ENCODE results near the gene KIF13A. TPM values are rescaled to one million over a fixed set of nuclear protein-coding genes. Genes with fewer than 3 reads are reported as not detected.
"Not testable (repeated sequence)": the region's sequence is repeated elsewhere in the genome, so short reads cannot be mapped to it uniquely, and the experiment has no call there.

Gene KIF13A
- polyA plus RNA-seq, 1 experiment: 57.7 TPM

GRCh38 chr6:17813542-17813941 is 173.9 kb downstream of the KIF13A start:
- CTCF ChIA-PET: interaction anchor here (0.6 to 1.7 kb wide), 2 partner anchors 9 to 1998 kb away, joined by 3 to 13 read pairs; no protein-coding TSS in a partner anchor

DNA sequence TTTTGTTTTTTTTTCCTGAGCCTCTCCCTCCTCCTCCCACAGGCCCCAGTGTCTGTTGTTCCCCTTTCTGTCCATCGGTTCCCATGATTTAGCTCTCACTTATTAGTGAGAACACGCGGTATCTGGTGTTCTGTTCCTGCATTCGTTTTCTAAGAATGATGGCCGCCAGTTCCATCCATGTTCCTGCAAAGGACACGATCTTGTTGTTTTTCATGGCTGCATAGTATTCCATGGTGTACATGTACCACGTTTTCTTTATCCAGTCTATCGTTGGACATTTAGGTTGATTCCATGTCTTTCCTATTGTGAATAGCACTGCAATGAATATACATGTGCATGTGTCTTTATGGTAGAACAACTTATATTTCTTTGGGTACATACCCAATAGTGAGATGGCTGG is 175.1 kb downstream of the KIF13A start:
- ChIA-PET CTCF (interaction anchor here (1.7 kb wide), 1 partner anchor 8 kb away, joined by 13 read pairs; no protein-coding TSS in a partner anchor), POLR2A (no interaction called here)
- H3K4me3 ChIP-seq (ENCODE audit: low read depth, low read length): no peak overlapping the region
- no peak for TF ChIP-seq CTCF (IDR thresholded peaks at IDR 0.05; ENCODE audit: low read depth, low read length)
- no peaks in the 10 kb centered on the region for H3K27me3 ChIP-seq (ENCODE audit: control insufficient read depth, insufficient read depth, low read length)
- H3K27ac ChIP-seq (ENCODE audit: low read depth, low read length): no peak overlapping the region
- H3K9me3 ChIP-seq (ENCODE audit: control insufficient read depth, insufficient read depth, low read length): no peaks in the 10 kb centered on the region
- no peak for DNase-seq (ENCODE audit: low read depth, low spot score)

More at GRCh38 chr6:17813542-17813941, 173.9 kb downstream of the KIF13A start:
- H3K4me3 ChIP-seq (ENCODE audit: low read depth, low read length): no peak overlapping the region
- no peak for TF ChIP-seq CTCF (IDR thresholded peaks at IDR 0.05; ENCODE audit: low read depth, low read length)
- POLR2A ChIA-PET: no interaction called here
- no peak for DNase-seq (ENCODE audit: low read depth, low spot score)
- H3K27ac ChIP-seq (ENCODE audit: low read depth, low read length): no peak overlapping the region
- no peaks in the 10 kb centered on the region for H3K27me3 ChIP-seq (ENCODE audit: control insufficient read depth, insufficient read depth, low read length)
- no peaks in the 10 kb centered on the region for H3K9me3 ChIP-seq (ENCODE audit: control insufficient read depth, insufficient read depth, low read length)

- ChIA-PET CTCF (no interaction called here), POLR2A (no interaction called here)
- Histone ChIP-seq H3K27me3 (ENCODE audit: control insufficient read depth, insufficient read depth, low read length) (no peaks in the 10 kb centered on the region), H3K4me3 (ENCODE audit: low read depth, low read length) (no peak overlapping the region), H3K9me3 (ENCODE audit: control insufficient read depth, insufficient read depth, low read length) (no peaks in the 10 kb centered on the region), H3K27ac (ENCODE audit: low read depth, low read length) (no peak overlapping the region)
- DNase-seq (ENCODE audit: low read depth, low spot score): no peak
- no peak for TF ChIP-seq CTCF (IDR thresholded peaks at IDR 0.05; ENCODE audit: low read depth, low read length)
Observed at GRCh38 chr6:17808609-17809008, 178.8 kb downstream of the KIF13A start.

- DNase-seq (ENCODE audit: low read depth, low spot score); H3K27me3 ChIP-seq (ENCODE audit: control insufficient read depth, insufficient read depth, low read length); POLR2A ChIA-PET; H3K27ac ChIP-seq (ENCODE audit: low read depth, low read length); CTCF ChIA-PET; H3K4me3 ChIP-seq (ENCODE audit: low read depth, low read length); H3K9me3 ChIP-seq (ENCODE audit: control insufficient read depth, insufficient read depth, low read length): not testable (repeated sequence)
Observed at GRCh38 chr6:17807431-17807830, 180.0 kb downstream of the KIF13A start.

DNA sequence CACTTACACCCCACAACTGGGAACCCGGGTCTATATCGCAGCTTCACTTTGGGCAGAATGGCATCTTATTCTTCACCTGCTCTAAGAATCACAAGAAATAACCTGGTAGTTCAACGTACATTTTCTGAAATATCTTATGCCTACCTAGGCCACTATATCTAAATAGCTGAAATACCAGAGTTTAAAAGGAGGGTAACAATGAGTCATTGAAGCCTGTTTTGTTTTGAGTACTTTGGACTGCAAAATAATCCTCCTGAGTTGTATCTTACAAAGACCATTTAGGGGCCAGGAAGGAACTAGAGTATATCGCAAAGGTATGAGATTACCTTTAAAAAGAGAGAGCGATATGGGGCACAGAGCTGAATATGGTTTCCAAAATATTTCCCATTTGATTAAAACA is 184.0 kb downstream of the KIF13A start:
- no peak overlapping the region for H3K27ac ChIP-seq (ENCODE audit: low read depth, low read length)
- ChIA-PET CTCF (interaction anchor here (0.6 to 5.7 kb wide), 50 partner anchors 8 to 651 kb away, joined by 3 to 53 read pairs (median 4); partner anchors contain the start of gene FAM8A1), POLR2A (no interaction called here)
- no peak for DNase-seq (ENCODE audit: low read depth, low spot score)
- no peaks in the 10 kb centered on the region for H3K9me3 ChIP-seq (ENCODE audit: control insufficient read depth, insufficient read depth, low read length)
- no peak for TF ChIP-seq CTCF (IDR thresholded peaks at IDR 0.05; ENCODE audit: low read depth, low read length)
- no peaks in the 10 kb centered on the region for H3K27me3 ChIP-seq (ENCODE audit: control insufficient read depth, insufficient read depth, low read length)
- no peak overlapping the region for H3K4me3 ChIP-seq (ENCODE audit: low read depth, low read length)
